Measurements from ENCODE around the gene NSL1.

- TF ChIP-seq CTCF (IDR thresholded peaks at IDR 0.05) (no peak), EP300 (IDR thresholded peaks at IDR 0.05) (no peak), POLR2AphosphoS5 (IDR thresholded peaks at IDR 0.05) (no peak)
Observed at GRCh38 chr1:212775241-212775640, 16.3 kb downstream of the NSL1 start.

All from suprapubic skin (tissue), 4 donors.